ENCODE results near the gene SCYGR2. TPM values are rescaled to one million over a fixed set of nuclear protein-coding genes. Genes with fewer than 3 reads are reported as not detected.

SCYGR2 gene
- total RNA-seq, 1 experiment from 2014 or later = not detected

GRCh38 chr2:227579791-227580190 lies 18.9 kb upstream of the SCYGR2 start:
- no peak overlapping the region for H3T11ph ChIP-seq (ENCODE audit: low read length)
- Mint-ChIP-seq H3K9me3 (peaks cover 15 to 17% of the 10 kb centered on the region in 2 experiments), H3K27me3 (ENCODE audit: low read depth) (no peaks in the 10 kb centered on the region), H3K27ac (no peak overlapping the region), H3K36me3 (ENCODE audit: insufficient read depth in 1 of 3, low read depth in 3 of 3) (peaks cover 5 to 12% (median 7%) of the 10 kb centered on the region in 3 experiments; a peak in 5 of 7 replicates), H3K4me3 (no peak overlapping the region), H3K4me1 (peaks cover 6 to 7% of the 10 kb centered on the region in 2 experiments)
- no peak overlapping the region for H3K4ac ChIP-seq (ENCODE audit: low read depth, low read length)
- WGBS (ENCODE audit: extremely low coverage, insufficient read length, low lambda C conversion rate) = no CpG with 5 or more reads among the region's 1 CpG
- no peak overlapping the region for H4K8ac ChIP-seq (replicated peaks; ENCODE audit: insufficient read length, low read depth, low read length)
- H2BK12ac ChIP-seq (ENCODE audit: insufficient read length, low read depth, low read length) = no peak overlapping the region
- H3K79me2 ChIP-seq (ENCODE audit: insufficient read depth, low read length) = no peaks in the 10 kb centered on the region
- TF ChIP-seq CTCF (conservative IDR thresholded peaks at IDR 0.05) = no peak
- no peak overlapping the region for H3K23ac ChIP-seq (ENCODE audit: insufficient read length, low read depth, low read length)
- no peaks in the 10 kb centered on the region for H3K23me2 ChIP-seq (ENCODE audit: insufficient read length, low read depth, low read length, poor library complexity, severe bottlenecking)
- no peaks in the 10 kb centered on the region for H3K27me3 ChIP-seq (ENCODE audit: insufficient read depth, low read length)
- no peaks in the 10 kb centered on the region for H3K79me1 ChIP-seq (ENCODE audit: insufficient read depth, low read depth, low read length, poor library complexity, severe bottlenecking)
- H3K4me2 ChIP-seq (ENCODE audit: insufficient read depth, insufficient read length, low read length) = no peak overlapping the region
- H3K27ac ChIP-seq (ENCODE audit: insufficient read length, low read depth, low read length) = no peak overlapping the region
- no peak overlapping the region for H2BK15ac ChIP-seq (ENCODE audit: low read depth, low read length)
- H4K20me1 ChIP-seq (ENCODE audit: control insufficient read depth, insufficient read depth, insufficient read length) = no peaks in the 10 kb centered on the region
- H4K91ac ChIP-seq (ENCODE audit: insufficient read length, low read depth, low read length) = no peak overlapping the region
- no peak overlapping the region for H2BK5ac ChIP-seq (ENCODE audit: insufficient read length, low read length)
- H2AFZ ChIP-seq (ENCODE audit: low read length) = no peak overlapping the region
- DNase-seq = no peak
- no peak overlapping the region for H3K9ac ChIP-seq (ENCODE audit: extremely low read depth, insufficient read length, low read length)
- no peak overlapping the region for H3K56ac ChIP-seq (ENCODE audit: insufficient read length, low read depth, low read length)
- no peaks in the 10 kb centered on the region for H3K4me1 ChIP-seq (ENCODE audit: insufficient read depth, low read length)
- no peak overlapping the region for H2BK120ac ChIP-seq (ENCODE audit: low read depth, low read length, poor library complexity, severe bottlenecking)
- H2AK5ac ChIP-seq (ENCODE audit: insufficient read length, low read length) = no peak overlapping the region
- H3K18ac ChIP-seq (ENCODE audit: insufficient read length, low read depth, low read length) = no peak overlapping the region
- H3K9me3 ChIP-seq (ENCODE audit: control insufficient read depth, low read depth, low read length) = peaks cover 4% of the 10 kb centered on the region
- no peak overlapping the region for H3K14ac ChIP-seq (ENCODE audit: insufficient read depth, low read length)
- H4K5ac ChIP-seq (ENCODE audit: insufficient read length, low read depth, low read length) = no peak overlapping the region
- H2BK20ac ChIP-seq (ENCODE audit: low read depth, low read length, poor library complexity, severe bottlenecking) = no peak overlapping the region

All from H9 (cell line).